ENCODE results near the gene COX10. TPM values are rescaled to one million over a fixed set of nuclear protein-coding genes. Genes with fewer than 3 reads are reported as not detected.

Gene COX10
- polyA plus RNA-seq, 1 donor (not counting 4 experiments of a cell fraction or from before 2014, with no cell fraction given), result 14.3 TPM

DNA sequence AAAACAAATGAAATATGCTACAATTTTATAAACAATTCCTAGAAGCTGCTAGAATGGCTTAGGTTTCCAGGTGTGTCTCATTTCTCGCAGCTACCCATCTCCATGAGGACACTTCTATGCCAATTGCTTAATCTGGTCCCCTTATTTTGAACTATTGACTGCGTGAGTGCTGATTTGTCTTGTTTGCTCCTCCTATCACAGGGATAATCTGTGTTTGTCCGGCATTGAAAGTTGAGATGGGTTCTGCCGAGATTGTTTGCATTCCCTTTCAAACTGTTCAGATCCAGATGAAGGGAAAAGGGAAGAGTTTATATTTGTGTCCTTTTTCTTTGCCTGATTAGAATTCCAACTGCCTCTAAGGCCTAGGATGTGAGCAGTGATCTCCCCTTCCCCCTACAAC, 21.7 kb upstream of the COX10 start:
- no peaks in the 10 kb centered on the region for H4K20me1 ChIP-seq (ENCODE audit: control insufficient read depth, extremely low read depth, insufficient read depth, low read length)
- H3K4me2 ChIP-seq (ENCODE audit: control insufficient read depth, extremely low read depth, insufficient read depth, low read depth, low read length), result no peak overlapping the region

DNA sequence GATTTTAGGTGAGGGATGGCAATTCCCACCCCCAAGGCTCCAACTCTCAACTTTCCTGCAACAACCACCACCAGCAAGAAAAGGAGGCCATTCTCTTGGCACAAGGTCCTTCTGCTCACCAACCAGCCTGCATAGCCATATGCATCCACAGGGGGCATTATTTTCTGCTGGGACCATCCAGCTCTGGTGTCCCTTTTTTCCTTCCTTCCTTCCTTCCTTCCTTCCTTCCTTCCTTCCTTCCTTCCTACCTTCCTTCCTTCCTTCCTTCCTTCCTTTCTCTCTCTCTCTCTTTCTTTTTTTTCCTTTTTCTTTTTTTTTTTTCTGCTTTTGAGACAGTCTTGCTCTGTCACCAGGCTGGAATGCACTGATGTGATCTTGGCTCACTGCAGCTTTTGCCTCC, 21.1 kb upstream of the COX10 start:
- no peak overlapping the region for H3K4me2 ChIP-seq (ENCODE audit: control insufficient read depth, extremely low read depth, insufficient read depth, low read depth, low read length)
- no peaks in the 10 kb centered on the region for H3K27me3 ChIP-seq (ENCODE audit: control insufficient read depth, extremely low read depth, insufficient read depth, low read length)
- FAIRE-seq (no peak), DNase-seq (ENCODE audit: low read depth, low spot score) (no peak)
- H2AFZ ChIP-seq (ENCODE audit: control insufficient read depth, low read length), result no peak overlapping the region
- TF ChIP-seq, protein P1, sequence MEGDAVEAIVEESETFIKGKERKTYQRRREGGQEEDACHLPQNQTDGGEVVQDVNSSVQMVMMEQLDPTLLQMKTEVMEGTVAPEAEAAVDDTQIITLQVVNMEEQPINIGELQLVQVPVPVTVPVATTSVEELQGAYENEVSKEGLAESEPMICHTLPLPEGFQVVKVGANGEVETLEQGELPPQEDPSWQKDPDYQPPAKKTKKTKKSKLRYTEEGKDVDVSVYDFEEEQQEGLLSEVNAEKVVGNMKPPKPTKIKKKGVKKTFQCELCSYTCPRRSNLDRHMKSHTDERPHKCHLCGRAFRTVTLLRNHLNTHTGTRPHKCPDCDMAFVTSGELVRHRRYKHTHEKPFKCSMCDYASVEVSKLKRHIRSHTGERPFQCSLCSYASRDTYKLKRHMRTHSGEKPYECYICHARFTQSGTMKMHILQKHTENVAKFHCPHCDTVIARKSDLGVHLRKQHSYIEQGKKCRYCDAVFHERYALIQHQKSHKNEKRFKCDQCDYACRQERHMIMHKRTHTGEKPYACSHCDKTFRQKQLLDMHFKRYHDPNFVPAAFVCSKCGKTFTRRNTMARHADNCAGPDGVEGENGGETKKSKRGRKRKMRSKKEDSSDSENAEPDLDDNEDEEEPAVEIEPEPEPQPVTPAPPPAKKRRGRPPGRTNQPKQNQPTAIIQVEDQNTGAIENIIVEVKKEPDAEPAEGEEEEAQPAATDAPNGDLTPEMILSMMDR (optimal IDR thresholded peaks at IDR 0.05 in 1 of 3, IDR thresholded peaks at IDR 0.05 in 1 of 3, conservative IDR thresholded peaks at IDR 0.05 in 1 of 3; ENCODE audit: extremely low read depth in 1 of 3, insufficient read depth in 2 of 3, low read length in 3 of 3), result peak; percentile 43 to 54 (median 46)
- TF ChIP-seq EZH2 (IDR thresholded peaks at IDR 0.05; ENCODE audit: low read length), result no peak
- H3K27ac ChIP-seq (ENCODE audit: control insufficient read depth, insufficient read depth, low read length), result no peak overlapping the region
- peaks cover 2% of the 10 kb centered on the region for H3K79me2 ChIP-seq (ENCODE audit: control insufficient read depth, insufficient read depth, low read length)
- H3K9me3 ChIP-seq (ENCODE audit: control insufficient read depth, low read depth, low read length), result no peaks in the 10 kb centered on the region
- no peaks in the 10 kb centered on the region for H3K9me1 ChIP-seq (ENCODE audit: control insufficient read depth, extremely low read depth, insufficient read depth, low read length)
- H4K20me1 ChIP-seq (ENCODE audit: control insufficient read depth, extremely low read depth, insufficient read depth, low read length), result no peaks in the 10 kb centered on the region
- H3K36me3 ChIP-seq (ENCODE audit: control insufficient read depth in 2 of 2, extremely low read depth in 1 of 2, insufficient read depth in 2 of 2, low read length in 2 of 2), result peaks cover 0 to 1% of the 10 kb centered on the region in 2 experiments
- H3K9ac ChIP-seq (ENCODE audit: control insufficient read depth, extremely low read depth, insufficient read depth, low read length), result no peak overlapping the region
- no peak overlapping the region for H3K4me3 ChIP-seq (ENCODE audit: control insufficient read depth in 2 of 3, extremely low read depth in 1 of 3, insufficient read depth in 2 of 3, low read depth in 1 of 3, low read length in 3 of 3)
- H3K4me1 ChIP-seq (ENCODE audit: control insufficient read depth, extremely low read depth, insufficient read depth, low read length), result peaks cover 5% of the 10 kb centered on the region
- dilution Hi-C loops (cut with MboI; ENCODE audit: extremely low pct_ligation_motif_present, low sequenced_read_pairs), result no loop called here

More for the DNA sequence above, 21.7 kb upstream of the COX10 start:
- no peak for DNase-seq (ENCODE audit: low read depth, low spot score)
- Histone ChIP-seq H3K79me2 (ENCODE audit: control insufficient read depth, insufficient read depth, low read length) (peaks cover 2% of the 10 kb centered on the region), H3K9ac (ENCODE audit: control insufficient read depth, extremely low read depth, insufficient read depth, low read length) (no peak overlapping the region), H2AFZ (ENCODE audit: control insufficient read depth, low read length) (no peak overlapping the region), H3K36me3 (ENCODE audit: control insufficient read depth in 2 of 2, extremely low read depth in 1 of 2, insufficient read depth in 2 of 2, low read length in 2 of 2) (peaks cover 0 to 1% of the 10 kb centered on the region in 2 experiments), H3K9me3 (ENCODE audit: control insufficient read depth, low read depth, low read length) (no peaks in the 10 kb centered on the region), H3K27ac (ENCODE audit: control insufficient read depth, insufficient read depth, low read length) (no peak overlapping the region), H3K27me3 (ENCODE audit: control insufficient read depth, extremely low read depth, insufficient read depth, low read length) (no peaks in the 10 kb centered on the region), H3K4me1 (ENCODE audit: control insufficient read depth, extremely low read depth, insufficient read depth, low read length) (no peaks in the 10 kb centered on the region), H3K9me1 (ENCODE audit: control insufficient read depth, extremely low read depth, insufficient read depth, low read length) (no peaks in the 10 kb centered on the region), H3K4me3 (ENCODE audit: control insufficient read depth in 2 of 3, extremely low read depth in 1 of 3, insufficient read depth in 2 of 3, low read depth in 1 of 3, low read length in 3 of 3) (no peak overlapping the region)
- TF ChIP-seq, protein P1 (optimal IDR thresholded peaks at IDR 0.05 in 1 of 3, IDR thresholded peaks at IDR 0.05 in 1 of 3, conservative IDR thresholded peaks at IDR 0.05 in 1 of 3; ENCODE audit: extremely low read depth in 1 of 3, insufficient read depth in 2 of 3, low read length in 3 of 3), result no peak
- no peak for TF ChIP-seq EZH2 (IDR thresholded peaks at IDR 0.05; ENCODE audit: low read length)
- FAIRE-seq, result no peak
- dilution Hi-C loops (cut with MboI; ENCODE audit: extremely low pct_ligation_motif_present, low sequenced_read_pairs), result no loop called here

Measured in keratinocyte (primary cell).